GM12864 (cell line): ENCODE results near the gene PDIA6.

ENCODE experiments used
- DNase-seq: peaks from one replicate; pipeline ENCODE4 v3.0.0-alpha.2; 2011; ENCODE audit warnings: low read depth
- H3K4me3 ChIP-seq: 2 replicates; pipeline ENCODE4 v1.5.1; 2011; ENCODE audit warnings: mild to moderate bottlenecking, low read depth, low read length, control low read depth
- TF ChIP-seq, protein P1 (sequence below): IDR thresholded peaks from 2 replicates; pipeline ENCODE4 v1.5.1; 2011; ENCODE audit warnings: low read depth, mild to moderate bottlenecking, moderate library complexity, low read length, control low read depth, inconsistent platforms; ENCODE audit errors: missing control alignments

PDIA6 gene

DNA sequence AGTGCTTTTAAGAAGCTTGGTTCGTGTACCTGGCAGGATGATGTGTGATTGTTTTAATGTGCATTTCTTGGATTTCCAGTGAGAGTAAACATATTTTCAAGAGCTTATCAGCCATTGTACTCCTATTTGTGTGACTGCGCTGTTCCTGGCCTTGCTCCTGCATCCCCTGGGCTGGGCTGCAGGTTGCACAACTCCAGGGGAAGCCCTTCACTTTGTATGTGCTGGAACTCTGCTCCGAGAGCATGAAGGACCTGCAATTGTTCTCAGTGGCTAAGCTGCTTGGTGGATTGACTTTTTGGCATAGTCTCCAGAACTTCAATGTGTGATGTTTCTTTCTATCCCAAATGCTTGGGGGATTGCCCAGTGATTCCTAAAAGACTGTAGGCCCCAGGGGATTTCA is 72.4 kb downstream of the PDIA6 start:
- DNase-seq, result no peak
- no peak overlapping the region for H3K4me3 ChIP-seq
- TF ChIP-seq, protein P1, sequence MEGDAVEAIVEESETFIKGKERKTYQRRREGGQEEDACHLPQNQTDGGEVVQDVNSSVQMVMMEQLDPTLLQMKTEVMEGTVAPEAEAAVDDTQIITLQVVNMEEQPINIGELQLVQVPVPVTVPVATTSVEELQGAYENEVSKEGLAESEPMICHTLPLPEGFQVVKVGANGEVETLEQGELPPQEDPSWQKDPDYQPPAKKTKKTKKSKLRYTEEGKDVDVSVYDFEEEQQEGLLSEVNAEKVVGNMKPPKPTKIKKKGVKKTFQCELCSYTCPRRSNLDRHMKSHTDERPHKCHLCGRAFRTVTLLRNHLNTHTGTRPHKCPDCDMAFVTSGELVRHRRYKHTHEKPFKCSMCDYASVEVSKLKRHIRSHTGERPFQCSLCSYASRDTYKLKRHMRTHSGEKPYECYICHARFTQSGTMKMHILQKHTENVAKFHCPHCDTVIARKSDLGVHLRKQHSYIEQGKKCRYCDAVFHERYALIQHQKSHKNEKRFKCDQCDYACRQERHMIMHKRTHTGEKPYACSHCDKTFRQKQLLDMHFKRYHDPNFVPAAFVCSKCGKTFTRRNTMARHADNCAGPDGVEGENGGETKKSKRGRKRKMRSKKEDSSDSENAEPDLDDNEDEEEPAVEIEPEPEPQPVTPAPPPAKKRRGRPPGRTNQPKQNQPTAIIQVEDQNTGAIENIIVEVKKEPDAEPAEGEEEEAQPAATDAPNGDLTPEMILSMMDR, result no peak

DNA sequence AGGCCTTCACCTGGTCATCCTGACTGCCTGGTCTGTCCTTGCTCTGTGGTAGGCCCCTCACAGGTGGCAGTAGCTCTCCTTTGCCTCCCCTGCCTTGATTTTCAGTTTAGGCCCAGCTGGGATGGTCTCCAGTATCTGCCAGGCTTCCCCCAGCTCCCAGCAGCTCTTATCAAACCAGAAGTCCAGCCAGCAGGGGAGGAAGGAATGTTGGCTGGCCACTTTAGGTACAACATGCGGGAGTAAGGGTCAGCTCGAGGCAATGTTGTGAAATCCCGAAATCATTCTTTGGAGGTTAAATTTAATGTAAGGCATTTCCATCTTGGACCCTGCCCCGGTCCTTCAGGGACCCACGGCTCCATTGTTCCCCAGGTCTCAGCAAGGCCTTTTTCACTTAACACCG is 74.4 kb downstream of the PDIA6 start:
- H3K4me3 ChIP-seq, result no peak overlapping the region
- TF ChIP-seq, protein P1, result no peak
- no peak for DNase-seq

DNA sequence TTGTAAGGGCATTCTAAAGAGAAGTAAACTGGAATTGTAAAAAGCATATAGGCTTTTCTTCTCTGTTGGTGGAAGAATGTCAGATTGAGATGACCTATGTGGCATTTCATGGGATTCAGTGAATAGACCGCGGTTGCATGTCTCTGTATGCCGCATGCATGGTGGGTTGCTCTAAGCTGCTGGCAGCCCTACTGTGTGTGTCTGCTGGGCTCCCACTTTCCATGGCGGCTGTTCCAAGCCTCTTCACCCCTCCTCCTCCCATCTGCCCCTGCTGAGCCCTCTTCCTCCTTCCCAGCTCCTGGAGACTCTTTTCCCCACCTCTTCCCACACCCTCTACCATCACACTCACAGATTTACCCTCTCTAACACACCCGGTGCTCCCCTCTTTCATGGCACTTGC is 78.6 kb downstream of the PDIA6 start:
- H3K4me3 ChIP-seq, result no peak overlapping the region
- TF ChIP-seq, protein P1, result no peak

DNA sequence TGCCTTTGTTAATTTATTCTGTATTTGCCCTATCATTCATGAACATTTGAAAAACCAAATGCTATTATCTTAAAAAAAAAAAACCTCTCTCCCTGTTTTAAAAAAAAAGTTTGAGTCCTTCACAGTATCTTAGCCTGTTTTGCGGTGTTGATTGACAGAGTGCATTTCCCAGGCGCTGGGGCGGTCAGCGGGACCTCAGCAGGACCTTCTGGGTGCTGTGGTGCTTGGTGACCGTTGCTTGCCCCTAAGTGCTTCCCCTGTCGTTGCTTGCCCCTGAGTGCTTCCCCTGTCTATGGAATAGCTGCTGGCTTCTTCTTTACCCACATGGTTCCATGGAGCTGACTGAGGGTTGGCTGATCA is 79.0 kb downstream of the PDIA6 start:
- H3K4me3 ChIP-seq, result no peak overlapping the region
- TF ChIP-seq, protein P1, result no peak
- DNase-seq, result no peak

More for the DNA sequence above, 78.6 kb downstream of the PDIA6 start:
- DNase-seq, result no peak
